Muscle layer of colon (tissue), 2 donors: Measurements from ENCODE around the gene STMP1.

Experiments used
- H3K27ac ChIP-seq: one replicate; pipeline ENCODE4 v1.7.0; 2013; ENCODE audit warnings: low read depth, mild to moderate bottlenecking, low read length, moderate library complexity
- H3K27me3 ChIP-seq, 2 donors: one replicate each; pipeline ENCODE4 v1.7.0; 2013; ENCODE audit warnings: low read length in 2 of 2, mild to moderate bottlenecking in 2 of 2; ENCODE audit not compliant: insufficient read depth in 2 of 2, control insufficient read depth in 1 of 2
- H3K36me3 ChIP-seq: one replicate; pipeline ENCODE4 v1.7.0; 2013; ENCODE audit warnings: mild to moderate bottlenecking, low read length; ENCODE audit not compliant: insufficient read depth
- H3K4me1 ChIP-seq: one replicate; pipeline ENCODE4 v1.7.0; 2013; ENCODE audit warnings: mild to moderate bottlenecking, low read length; ENCODE audit not compliant: insufficient read depth
- H3K4me3 ChIP-seq, 2 donors: one replicate each; pipeline ENCODE4 v1.7.0; 2013; ENCODE audit warnings: low read length in 2 of 2, low read depth in 1 of 2, mild to moderate bottlenecking in 1 of 2, moderate library complexity in 1 of 2
- H3K9ac ChIP-seq: one replicate; pipeline ENCODE4 v1.7.0; 2013; ENCODE audit warnings: low read length
- H3K9me3 ChIP-seq: one replicate; pipeline ENCODE4 v1.7.0; 2013; ENCODE audit warnings: mild to moderate bottlenecking, low read length
- donor health status: abdominal sarcoma.
- donor health status: Adenocarcinoma of cecum.

Gene STMP1

DNA sequence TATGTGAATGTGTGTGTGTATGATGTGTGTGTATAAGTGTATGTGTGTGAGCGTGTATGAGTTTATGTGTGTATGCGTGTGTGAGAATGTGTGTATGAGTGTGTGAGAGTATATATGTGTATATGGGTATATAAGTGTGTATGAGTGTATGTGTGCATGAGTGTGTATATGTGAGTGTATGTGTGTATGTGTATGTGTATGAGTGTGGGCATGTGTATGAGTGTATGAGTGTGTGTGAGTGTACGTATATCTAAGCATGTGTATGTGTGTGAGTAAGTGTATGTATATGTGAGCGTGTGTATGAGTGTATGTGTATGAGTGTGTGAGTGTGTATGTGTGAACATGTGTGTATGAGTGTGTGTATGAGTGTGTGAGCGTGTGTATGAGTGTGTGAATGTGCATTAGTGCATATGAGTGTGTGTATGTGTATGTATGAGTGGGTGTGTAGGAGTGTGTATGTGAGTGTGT is 52.8 kb downstream of the STMP1 start:
- Histone ChIP-seq H3K27me3 (no peaks in the 10 kb centered on the region), H3K4me1 (peaks cover 6% of the 10 kb centered on the region), H3K9ac (no peak overlapping the region), H3K27ac (no peak overlapping the region), H3K4me3 (no peak overlapping the region), H3K9me3 (no peaks in the 10 kb centered on the region), H3K36me3 (no peaks in the 10 kb centered on the region)

- H3K27me3 ChIP-seq = no peaks in the 10 kb centered on the region
These were observed 53.4 kb downstream of the STMP1 start for GRCh38 chr7:135715673-135716072.

DNA sequence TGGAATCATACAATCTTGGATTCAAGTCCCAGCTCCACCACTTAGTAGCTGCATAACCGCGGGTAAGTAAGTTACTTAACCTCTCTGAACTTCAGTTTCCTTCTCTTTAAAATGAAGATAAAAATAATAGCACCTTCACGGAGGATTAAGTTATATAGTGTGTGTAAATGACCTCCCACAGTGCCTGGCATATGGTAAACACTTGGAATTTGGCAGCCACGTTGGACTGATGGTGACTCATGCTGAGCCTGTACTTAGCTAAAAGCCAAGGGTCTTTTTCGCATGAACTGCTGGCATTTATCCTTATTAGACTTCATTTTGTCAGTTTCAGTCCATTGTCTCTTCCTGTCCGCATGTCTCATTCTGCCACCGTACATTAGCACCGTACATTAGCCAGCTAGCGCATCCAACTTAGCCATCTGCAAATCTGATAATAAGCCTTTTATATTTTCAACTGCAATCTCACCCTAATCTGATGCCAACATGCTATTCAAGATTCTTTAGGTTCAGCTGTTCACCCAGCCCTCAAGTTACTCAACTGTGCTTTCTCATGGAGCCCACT is 54.4 kb downstream of the STMP1 start:
- H3K4me3 ChIP-seq = no peak overlapping the region
- H3K27me3 ChIP-seq = no peaks in the 10 kb centered on the region
- H3K9me3 ChIP-seq = no peaks in the 10 kb centered on the region
- H3K36me3 ChIP-seq = no peaks in the 10 kb centered on the region
- H3K27ac ChIP-seq = no peak overlapping the region
- no peak overlapping the region for H3K9ac ChIP-seq
- peaks cover 6% of the 10 kb centered on the region for H3K4me1 ChIP-seq

More at GRCh38 chr7:135715673-135716072, 53.4 kb downstream of the STMP1 start:
- H3K27ac ChIP-seq = no peak overlapping the region
- no peak overlapping the region for H3K4me3 ChIP-seq
- H3K9ac ChIP-seq = no peak overlapping the region
- no peaks in the 10 kb centered on the region for H3K36me3 ChIP-seq
- H3K4me1 ChIP-seq = peaks cover 6% of the 10 kb centered on the region
- no peaks in the 10 kb centered on the region for H3K9me3 ChIP-seq

DNA sequence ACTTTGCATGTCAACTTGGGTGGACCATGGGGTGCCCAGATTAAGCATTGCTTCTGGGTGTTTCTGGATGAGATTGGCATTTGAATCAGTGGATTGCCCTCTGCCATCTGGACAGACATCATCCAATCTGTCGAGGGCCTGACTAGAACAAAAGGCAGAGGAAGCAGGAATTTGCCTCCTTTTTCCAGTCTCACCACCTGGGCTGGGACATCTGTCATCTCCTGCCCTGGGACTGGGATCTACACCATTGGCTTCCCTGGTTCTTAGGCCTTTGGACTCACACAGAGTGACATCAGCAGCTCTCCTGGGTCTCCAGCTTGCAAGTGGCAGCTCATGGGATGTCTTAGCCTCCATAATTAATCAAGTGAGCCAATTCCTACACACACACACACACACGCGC is 55.4 kb downstream of the STMP1 start:
- H3K27ac ChIP-seq = no peak overlapping the region
- no peaks in the 10 kb centered on the region for H3K27me3 ChIP-seq
- no peak overlapping the region for H3K9ac ChIP-seq
- H3K36me3 ChIP-seq = no peaks in the 10 kb centered on the region
- H3K4me3 ChIP-seq = no peak overlapping the region
- peaks cover 6% of the 10 kb centered on the region for H3K4me1 ChIP-seq
- no peaks in the 10 kb centered on the region for H3K9me3 ChIP-seq

DNA sequence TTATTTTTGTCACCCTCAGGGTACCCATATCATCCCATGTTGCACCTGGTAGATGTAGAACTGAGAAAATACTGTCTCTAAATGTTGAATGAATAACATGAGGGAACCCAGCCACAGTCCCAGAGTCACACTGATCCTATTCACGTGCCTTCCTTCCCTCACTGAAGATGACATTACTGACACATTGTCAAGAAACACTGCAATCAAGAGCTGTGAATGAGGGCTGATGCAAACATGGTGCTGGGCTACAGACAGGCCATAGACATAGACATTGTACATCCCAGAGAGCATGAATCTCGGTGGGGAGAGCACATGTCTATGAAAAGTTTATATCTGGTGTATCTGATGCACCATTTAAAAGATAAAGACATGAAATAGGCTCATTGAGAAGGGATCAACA is 55.9 kb downstream of the STMP1 start:
- Histone ChIP-seq H3K9me3 (no peaks in the 10 kb centered on the region), H3K9ac (no peak overlapping the region), H3K4me3 (no peak overlapping the region), H3K36me3 (no peaks in the 10 kb centered on the region), H3K27me3 (no peaks in the 10 kb centered on the region), H3K4me1 (peaks cover 6% of the 10 kb centered on the region), H3K27ac (no peak overlapping the region)

- Histone ChIP-seq H3K27me3 (no peaks in the 10 kb centered on the region), H3K9me3 (no peaks in the 10 kb centered on the region), H3K36me3 (no peaks in the 10 kb centered on the region), H3K9ac (no peak overlapping the region), H3K27ac (no peak overlapping the region), H3K4me1 (peaks cover 6% of the 10 kb centered on the region), H3K4me3 (no peak overlapping the region)
These were observed 56.6 kb downstream of the STMP1 start for GRCh38 chr7:135718794-135719437.

- no peaks in the 10 kb centered on the region for H3K9me3 ChIP-seq
- no peak overlapping the region for H3K27ac ChIP-seq
- no peaks in the 10 kb centered on the region for H3K27me3 ChIP-seq
- no peak overlapping the region for H3K9ac ChIP-seq
- no peaks in the 10 kb centered on the region for H3K36me3 ChIP-seq
- H3K4me1 ChIP-seq = peaks cover 6% of the 10 kb centered on the region
- H3K4me3 ChIP-seq = no peak overlapping the region
These were observed 57.4 kb downstream of the STMP1 start for GRCh38 chr7:135719688-135720087.

- no peak overlapping the region for H3K9ac ChIP-seq
- no peaks in the 10 kb centered on the region for H3K9me3 ChIP-seq
- H3K36me3 ChIP-seq = no peaks in the 10 kb centered on the region
- no peak overlapping the region for H3K27ac ChIP-seq
- peaks cover 6% of the 10 kb centered on the region for H3K4me1 ChIP-seq
- no peak overlapping the region for H3K4me3 ChIP-seq
- H3K27me3 ChIP-seq = no peaks in the 10 kb centered on the region
These were observed 59.0 kb downstream of the STMP1 start for GRCh38 chr7:135721198-135721820.

DNA sequence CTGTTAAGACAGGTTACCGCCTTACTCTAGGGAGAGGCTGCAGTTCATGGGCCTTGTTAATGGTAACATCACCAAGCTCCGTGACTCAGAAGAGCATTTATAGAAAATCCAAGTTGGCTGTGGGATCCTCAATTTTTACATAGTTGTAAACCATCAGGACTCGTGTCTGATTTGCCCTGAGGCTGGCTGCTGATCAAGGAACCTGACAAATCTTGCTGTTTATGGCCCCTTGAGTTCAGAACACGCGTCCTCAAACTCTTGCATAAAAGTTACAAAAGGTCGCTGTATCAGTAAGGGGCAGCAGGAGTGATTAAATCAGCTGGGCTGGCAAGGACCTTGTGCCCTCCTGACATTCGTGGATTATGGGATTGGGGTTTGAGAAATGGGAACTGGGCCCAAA is 61.1 kb downstream of the STMP1 start:
- no peaks in the 10 kb centered on the region for H3K9me3 ChIP-seq
- no peak overlapping the region for H3K9ac ChIP-seq
- no peak overlapping the region for H3K27ac ChIP-seq
- H3K4me1 ChIP-seq = no peaks in the 10 kb centered on the region
- no peaks in the 10 kb centered on the region for H3K27me3 ChIP-seq
- H3K4me3 ChIP-seq = no peak overlapping the region
- H3K36me3 ChIP-seq = no peaks in the 10 kb centered on the region
